ENCODE results near the gene LYPD8. TPM values are rescaled to one million over a fixed set of nuclear protein-coding genes. Genes with fewer than 3 reads are reported as not detected.
A peak's percentile ranks its signal among the peaks of the same experiment; 100 is the strongest.

Gene LYPD8
- polyA plus RNA-seq, 1 donor = not detected

DNA sequence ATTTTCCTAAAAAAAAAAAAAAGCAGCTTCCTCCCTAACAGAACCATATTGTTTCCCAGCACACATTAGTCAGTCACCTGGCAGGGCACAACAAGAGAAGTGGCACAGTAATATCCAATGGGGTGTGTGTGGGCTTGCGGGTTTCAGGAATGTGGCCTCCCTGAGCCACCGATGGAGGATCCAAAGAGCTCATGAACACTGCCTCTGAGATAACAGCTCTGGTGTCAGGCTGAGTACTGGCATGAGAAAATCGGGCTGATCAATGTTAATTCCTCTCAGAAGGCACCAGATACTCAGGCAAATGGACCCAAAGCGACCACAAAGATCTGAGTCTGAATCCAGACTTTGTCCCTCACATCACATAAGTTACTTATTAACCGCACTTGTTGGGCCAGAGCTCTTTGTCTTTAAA lies 2.2 kb upstream of the LYPD8 start:
- no peak for DNase-seq (ENCODE audit: low read depth)

- DNase-seq (ENCODE audit: low read depth) = no peak
These were observed 1.1 kb upstream of the LYPD8 start for GRCh38 chr1:248756636-248757035.

DNA sequence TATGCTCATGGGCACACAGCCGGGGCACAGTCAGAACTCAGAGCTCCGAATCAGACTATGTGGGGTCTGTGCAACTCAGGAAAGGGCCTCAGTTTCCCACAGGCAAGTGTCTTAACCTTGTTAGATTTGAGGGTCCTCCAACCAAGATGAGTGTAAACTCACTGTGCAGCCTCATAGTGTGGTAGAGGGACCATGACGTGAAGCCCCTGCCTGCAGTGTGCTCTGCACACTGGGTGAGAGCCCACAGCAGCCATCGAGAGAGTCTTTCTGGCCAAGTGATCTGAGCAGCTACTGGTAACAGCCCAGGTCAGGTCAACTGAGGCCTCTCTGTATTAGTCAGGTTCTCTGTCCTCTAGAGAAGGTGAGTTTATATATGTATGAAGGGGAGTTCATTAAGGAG lies 592 bp upstream of the LYPD8 start:
- DNase-seq (ENCODE audit: low read depth) = no peak

GRCh38 chr1:248753708-248754280 lies 1.8 kb downstream of the LYPD8 start:
- no peak for DNase-seq (ENCODE audit: low read depth)

- DNase-seq (ENCODE audit: low read depth) = no peak
These were observed 2.4 kb downstream of the LYPD8 start for GRCh38 chr1:248753029-248753594.

- no peak for DNase-seq (ENCODE audit: low read depth)
These were observed 3.2 kb downstream of the LYPD8 start for GRCh38 chr1:248752161-248753028.

DNA sequence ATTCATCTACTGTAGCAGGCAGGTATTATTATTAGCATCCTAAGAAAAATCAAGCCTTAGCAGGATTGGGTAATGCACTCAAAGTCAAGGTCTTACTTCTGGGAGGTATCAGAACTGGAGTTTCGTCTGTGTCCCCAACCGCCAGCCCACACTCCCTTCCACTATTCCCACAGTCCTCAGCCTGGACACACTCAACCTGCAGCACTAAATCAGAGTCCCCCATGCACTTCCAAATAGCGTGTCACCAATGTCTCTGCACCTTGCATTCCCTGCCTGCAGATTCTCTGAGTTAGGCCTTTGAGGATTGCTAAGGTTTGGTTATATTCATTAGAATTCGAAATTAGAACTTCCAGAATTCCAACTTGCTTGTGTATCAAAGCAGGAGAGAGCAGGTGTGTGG lies 3.9 kb downstream of the LYPD8 start:
- DNase-seq (ENCODE audit: low read depth) = no peak

GRCh38 chr1:248751142-248751541 lies 4.4 kb downstream of the LYPD8 start:
- no peak for DNase-seq (ENCODE audit: low read depth)

DNA sequence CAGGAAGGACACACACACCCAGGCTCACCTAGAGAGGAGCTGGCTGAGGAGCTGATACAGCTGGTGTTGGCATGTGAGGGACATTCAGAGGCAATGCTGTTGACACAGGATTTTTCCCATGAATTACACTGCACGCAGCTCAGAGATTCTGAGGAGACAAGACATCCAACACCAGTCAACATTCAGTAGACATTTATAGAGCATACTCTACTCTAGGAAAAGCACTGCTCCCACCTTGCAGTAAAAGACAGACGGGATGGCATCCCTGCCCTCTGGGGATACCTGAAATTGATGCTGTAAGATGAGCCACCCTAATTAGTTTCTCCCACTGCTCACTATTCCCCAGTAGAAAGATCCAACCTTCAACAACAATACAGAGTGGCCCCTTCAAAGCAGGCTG lies 5.1 kb downstream of the LYPD8 start:
- DNase-seq (ENCODE audit: low read depth) = no peak

GRCh38 chr1:248748211-248748610 lies 7.3 kb downstream of the LYPD8 start:
- no peak for DNase-seq (ENCODE audit: low read depth)

GRCh38 chr1:248740876-248741275 lies 14.7 kb downstream of the LYPD8 start:
- no peak for DNase-seq (ENCODE audit: low read depth)

GRCh38 chr1:248739572-248740205 lies 15.9 kb downstream of the LYPD8 start:
- no peak for DNase-seq (ENCODE audit: low read depth)

- no peak for DNase-seq (ENCODE audit: low read depth)
These were observed 18.1 kb downstream of the LYPD8 start for GRCh38 chr1:248737457-248737856.

- DNase-seq (ENCODE audit: low read depth) = no peak
These were observed 18.6 kb downstream of the LYPD8 start for GRCh38 chr1:248736977-248737376.

GRCh38 chr1:248733566-248733965 lies 22.0 kb downstream of the LYPD8 start:
- DNase-seq (ENCODE audit: low read depth) = no peak

- DNase-seq (ENCODE audit: low read depth) = no peak
These were observed 24.8 kb downstream of the LYPD8 start for GRCh38 chr1:248730507-248731335.

GRCh38 chr1:248714248-248714647 lies 41.3 kb downstream of the LYPD8 start:
- DNase-seq (ENCODE audit: low read depth) = no peak

- DNase-seq (ENCODE audit: low read depth) = peak; percentile 5
These were observed 45.2 kb downstream of the LYPD8 start for GRCh38 chr1:248710305-248710900.

DNA sequence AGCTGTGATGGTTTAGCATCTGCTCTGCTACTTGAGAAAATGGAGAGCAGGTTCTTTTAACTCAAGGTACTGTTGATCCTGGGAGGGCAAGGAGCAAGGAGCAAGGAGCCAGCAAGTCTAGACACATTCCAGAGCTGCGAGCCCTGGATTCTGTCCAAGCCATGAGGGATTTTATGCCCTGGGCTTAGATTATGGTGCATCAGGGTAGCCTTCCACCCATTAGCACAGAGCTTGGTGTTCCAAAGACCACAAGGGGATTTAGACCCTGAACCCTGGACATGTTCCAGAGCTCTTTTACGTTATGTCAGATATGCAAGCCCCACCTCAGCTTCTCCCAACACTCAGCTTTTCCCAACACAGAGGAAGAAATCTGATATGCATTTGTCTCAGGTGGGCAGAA lies 51.0 kb downstream of the LYPD8 start:
- no peak for DNase-seq (ENCODE audit: low read depth)

DNA sequence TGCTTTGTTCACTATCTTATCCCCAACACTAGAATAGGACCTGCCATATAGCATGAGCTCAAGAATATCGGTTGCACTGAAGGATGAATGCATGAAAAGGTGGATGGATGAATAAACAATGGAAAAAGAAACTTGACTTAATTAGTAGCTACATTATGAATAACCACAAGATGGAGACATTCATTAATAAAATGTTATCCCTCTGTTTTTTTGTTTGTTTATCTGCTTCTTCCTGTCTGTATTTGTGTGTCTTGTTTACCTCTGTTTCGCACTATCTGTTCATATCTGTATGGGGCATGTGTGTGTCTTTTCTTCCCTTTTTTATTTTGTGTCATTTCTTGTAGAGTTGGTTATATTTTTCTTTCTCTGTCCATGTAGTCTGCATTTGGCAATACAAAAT lies 51.9 kb downstream of the LYPD8 start:
- no peak for DNase-seq (ENCODE audit: low read depth)

- DNase-seq (ENCODE audit: low read depth) = no peak
These were observed 52.8 kb downstream of the LYPD8 start, which contains the start of gene OR14I1 for GRCh38 chr1:248702714-248703113. Gene OR14I1 (minus strand): TSS chr1:248702766.
